ENCODE data around the gene SPOCK2. TPM values are rescaled to one million over a fixed set of nuclear protein-coding genes. Genes with fewer than 3 reads are reported as not detected.

The SPOCK2 gene
- polyA plus RNA-seq, 4 donors: 1.6 to 24.2 (median 3.2) TPM

GRCh38 chr10:72090326-72090725 lies 2.0 kb upstream of the SPOCK2 start:
- FAIRE-seq (no peak), DNase-seq (no peak)
- Histone ChIP-seq H3K36me3 (ENCODE audit: control insufficient read depth in 3 of 3, insufficient read depth in 2 of 3, low read depth in 1 of 3, low read length in 3 of 3) (no peaks in the 10 kb centered on the region), H3K27me3 (ENCODE audit: control insufficient read depth in 3 of 3, insufficient read depth in 3 of 3, low read length in 3 of 3) (peaks cover 0 to 38% (median 4%) of the 10 kb centered on the region in 3 donors), H3K4me3 (ENCODE audit: low read depth in 1 of 3, low read length in 3 of 3) (no peak overlapping the region), H3K27ac (ENCODE audit: low read depth in 1 of 3, low read length in 2 of 3) (no peak overlapping the region), H3K9me3 (ENCODE audit: control insufficient read depth in 2 of 2, insufficient read depth in 1 of 2, low read depth in 1 of 2, low read length in 1 of 2) (no peaks in the 10 kb centered on the region), H3K4me1 (ENCODE audit: control insufficient read depth in 3 of 3, insufficient read depth in 2 of 3, low read depth in 1 of 3, low read length in 2 of 3) (peaks cover 0 to 30% (median 0%) of the 10 kb centered on the region in 3 donors)
- 83 to 93% (median 92%) methylated on average over 3 of the region's 3 CpGs for WGBS, 3 donors

- H3K4me1 ChIP-seq (ENCODE audit: control insufficient read depth in 3 of 3, insufficient read depth in 2 of 3, low read depth in 1 of 3, low read length in 2 of 3): peaks cover 0 to 30% (median 0%) of the 10 kb centered on the region in 3 donors
- WGBS, 3 donors: 24 to 54% (median 26%) methylated on average over 6 of the region's 6 CpGs
- H3K4me3 ChIP-seq (ENCODE audit: low read depth in 1 of 3, low read length in 3 of 3): no peak overlapping the region
- no peak for FAIRE-seq
- no peaks in the 10 kb centered on the region for H3K36me3 ChIP-seq (ENCODE audit: control insufficient read depth in 3 of 3, insufficient read depth in 2 of 3, low read depth in 1 of 3, low read length in 3 of 3)
- peak; percentile 77 to 81 for DNase-seq
- no peaks in the 10 kb centered on the region for H3K9me3 ChIP-seq (ENCODE audit: control insufficient read depth in 2 of 2, insufficient read depth in 1 of 2, low read depth in 1 of 2, low read length in 1 of 2)
- peak overlapping the region in 1 of 3 donors; percentile 18 for H3K27ac ChIP-seq (ENCODE audit: low read depth in 1 of 3, low read length in 2 of 3)
- H3K27me3 ChIP-seq (ENCODE audit: control insufficient read depth in 3 of 3, insufficient read depth in 3 of 3, low read length in 3 of 3): peaks cover 0 to 42% (median 4%) of the 10 kb centered on the region in 3 donors
Observed at GRCh38 chr10:72089618-72090017, 1.3 kb upstream of the SPOCK2 start.

GRCh38 chr10:72088889-72089575 lies 681 bp upstream of the SPOCK2 start:
- no peaks in the 10 kb centered on the region for H3K36me3 ChIP-seq (ENCODE audit: control insufficient read depth in 3 of 3, insufficient read depth in 2 of 3, low read depth in 1 of 3, low read length in 3 of 3)
- WGBS, 3 donors: 46 to 51% (median 51%) methylated on average over 14 of the region's 14 CpGs
- no peak for FAIRE-seq
- no peaks in the 10 kb centered on the region for H3K9me3 ChIP-seq (ENCODE audit: control insufficient read depth in 2 of 2, insufficient read depth in 1 of 2, low read depth in 1 of 2, low read length in 1 of 2)
- H3K4me3 ChIP-seq (ENCODE audit: low read depth in 1 of 3, low read length in 3 of 3): no peak overlapping the region
- peaks cover 0 to 30% (median 0%) of the 10 kb centered on the region in 3 donors for H3K4me1 ChIP-seq (ENCODE audit: control insufficient read depth in 3 of 3, insufficient read depth in 2 of 3, low read depth in 1 of 3, low read length in 2 of 3)
- peak in 1 of 2 donors; percentile 64 for DNase-seq
- peaks cover 0 to 42% (median 4%) of the 10 kb centered on the region in 3 donors for H3K27me3 ChIP-seq (ENCODE audit: control insufficient read depth in 3 of 3, insufficient read depth in 3 of 3, low read length in 3 of 3)
- peak overlapping the region in 2 of 3 donors; percentile 16 to 83 for H3K27ac ChIP-seq (ENCODE audit: low read depth in 1 of 3, low read length in 2 of 3)

GRCh38 chr10:72087392-72087968 lies 871 bp downstream of the SPOCK2 start:
- Histone ChIP-seq H3K9me3 (ENCODE audit: control insufficient read depth in 2 of 2, insufficient read depth in 1 of 2, low read depth in 1 of 2, low read length in 1 of 2) (no peaks in the 10 kb centered on the region), H3K4me3 (ENCODE audit: low read depth in 1 of 3, low read length in 3 of 3) (peak overlapping the region; percentile 41 to 62 (median 56)), H3K27me3 (ENCODE audit: control insufficient read depth in 3 of 3, insufficient read depth in 3 of 3, low read length in 3 of 3) (peaks cover 0 to 42% (median 4%) of the 10 kb centered on the region in 3 donors), H3K36me3 (ENCODE audit: control insufficient read depth in 3 of 3, insufficient read depth in 2 of 3, low read depth in 1 of 3, low read length in 3 of 3) (no peaks in the 10 kb centered on the region), H3K4me1 (ENCODE audit: control insufficient read depth in 3 of 3, insufficient read depth in 2 of 3, low read depth in 1 of 3, low read length in 2 of 3) (peaks cover 0 to 30% (median 0%) of the 10 kb centered on the region in 3 donors), H3K27ac (ENCODE audit: low read depth in 1 of 3, low read length in 2 of 3) (peak overlapping the region in 2 of 3 donors; percentile 44 to 88)
- FAIRE-seq (no peak), DNase-seq (peak in 1 of 2 donors; percentile 44)
- WGBS, 3 donors: 1 to 2% (median 1%) methylated on average over 45 to 50 of the region's 50 CpGs

- FAIRE-seq (no peak), DNase-seq (peak in 1 of 2 donors; percentile 48)
- peaks cover 0 to 30% (median 0%) of the 10 kb centered on the region in 3 donors for H3K4me1 ChIP-seq (ENCODE audit: control insufficient read depth in 3 of 3, insufficient read depth in 2 of 3, low read depth in 1 of 3, low read length in 2 of 3)
- H3K27ac ChIP-seq (ENCODE audit: low read depth in 1 of 3, low read length in 2 of 3): peak overlapping the region in 2 of 3 donors; percentile 17 to 88
- H3K9me3 ChIP-seq (ENCODE audit: control insufficient read depth in 2 of 2, insufficient read depth in 1 of 2, low read depth in 1 of 2, low read length in 1 of 2): no peaks in the 10 kb centered on the region
- 37 to 57% (median 50%) methylated on average over 45 to 61 of the region's 61 CpGs for WGBS, 3 donors
- no peaks in the 10 kb centered on the region for H3K36me3 ChIP-seq (ENCODE audit: control insufficient read depth in 3 of 3, insufficient read depth in 2 of 3, low read depth in 1 of 3, low read length in 3 of 3)
- H3K27me3 ChIP-seq (ENCODE audit: control insufficient read depth in 3 of 3, insufficient read depth in 3 of 3, low read length in 3 of 3): peaks cover 0 to 42% (median 4%) of the 10 kb centered on the region in 3 donors
- H3K4me3 ChIP-seq (ENCODE audit: low read depth in 1 of 3, low read length in 3 of 3): peak overlapping the region; percentile 41 to 62 (median 56)
Observed at GRCh38 chr10:72086466-72087391, 1.6 kb downstream of the SPOCK2 start.

GRCh38 chr10:72085864-72086465 lies 2.4 kb downstream of the SPOCK2 start:
- Histone ChIP-seq H3K4me3 (ENCODE audit: low read depth in 1 of 3, low read length in 3 of 3) (no peak overlapping the region), H3K4me1 (ENCODE audit: control insufficient read depth in 3 of 3, insufficient read depth in 2 of 3, low read depth in 1 of 3, low read length in 2 of 3) (peaks cover 0 to 30% (median 0%) of the 10 kb centered on the region in 3 donors), H3K9me3 (ENCODE audit: control insufficient read depth in 2 of 2, insufficient read depth in 1 of 2, low read depth in 1 of 2, low read length in 1 of 2) (no peaks in the 10 kb centered on the region), H3K36me3 (ENCODE audit: control insufficient read depth in 3 of 3, insufficient read depth in 2 of 3, low read depth in 1 of 3, low read length in 3 of 3) (no peaks in the 10 kb centered on the region), H3K27me3 (ENCODE audit: control insufficient read depth in 3 of 3, insufficient read depth in 3 of 3, low read length in 3 of 3) (peaks cover 0 to 42% (median 4%) of the 10 kb centered on the region in 3 donors), H3K27ac (ENCODE audit: low read depth in 1 of 3, low read length in 2 of 3) (peak overlapping the region in 1 of 3 donors; percentile 12)
- no peak for DNase-seq
- WGBS, 3 donors: 33 to 64% (median 61%) methylated on average over 1 of the region's 1 CpG
- no peak for FAIRE-seq

- peaks cover 0 to 29% (median 0%) of the 10 kb centered on the region in 3 donors for H3K4me1 ChIP-seq (ENCODE audit: control insufficient read depth in 3 of 3, insufficient read depth in 2 of 3, low read depth in 1 of 3, low read length in 2 of 3)
- no peak overlapping the region for H3K4me3 ChIP-seq (ENCODE audit: low read depth in 1 of 3, low read length in 3 of 3)
- H3K27ac ChIP-seq (ENCODE audit: low read depth in 1 of 3, low read length in 2 of 3): no peak overlapping the region
- H3K9me3 ChIP-seq (ENCODE audit: control insufficient read depth in 2 of 2, insufficient read depth in 1 of 2, low read depth in 1 of 2, low read length in 1 of 2): no peaks in the 10 kb centered on the region
- 88 to 95% (median 95%) methylated on average over 6 of the region's 6 CpGs for WGBS, 3 donors
- H3K36me3 ChIP-seq (ENCODE audit: control insufficient read depth in 3 of 3, insufficient read depth in 2 of 3, low read depth in 1 of 3, low read length in 3 of 3): no peaks in the 10 kb centered on the region
- no peak for FAIRE-seq
- H3K27me3 ChIP-seq (ENCODE audit: control insufficient read depth in 3 of 3, insufficient read depth in 3 of 3, low read length in 3 of 3): peaks cover 0 to 42% (median 4%) of the 10 kb centered on the region in 3 donors
- DNase-seq: no peak
Observed at GRCh38 chr10:72085166-72085565, 3.2 kb downstream of the SPOCK2 start.
